SK-N-SH (cell line): ENCODE results near the gene IRF1. TPM values are rescaled to one million over a fixed set of nuclear protein-coding genes. Genes with fewer than 3 reads are reported as not detected.

Experiments used
- CTCF ChIA-PET: fragments of 300-600, 350-600 bp; formaldehyde crosslinking; extraction: SDS; loops from one replicate; lab custom pipeline; 2021; lab: Yijun Ruan, JAX
- POLR2A ChIA-PET: fragments of 350-600 bp; sonication (Branson Sonifier 250); formaldehyde crosslinking; extraction: SDS; loops from one replicate; lab custom pipeline; 2020; ENCODE audit warnings: antibody characterized with exemption, inconsistent platforms; lab: Yijun Ruan, JAX
- DNase-seq: peaks from one replicate; pipeline ENCODE4 v3.0.0; 2012
- H2AFZ ChIP-seq: fragments of 200-600 bp; sonication (generic); 2 replicates; pipeline ENCODE4 v1.8.1; 2016; ENCODE audit warnings: antibody characterized with exemption, mild to moderate bottlenecking, low read depth
- H3F3A ChIP-seq: fragments of 200-600 bp; sonication (generic); replicated peaks from 2 replicates; pipeline ENCODE3; 2016; ENCODE audit warnings: antibody characterized with exemption, mild to moderate bottlenecking; ENCODE audit not compliant: insufficient read depth
- H3K27ac ChIP-seq, 2 experiments: fragments of 200-500 bp in 1 of 2; fragments of 200-600 bp in 1 of 2; sonication (Bioruptor generic) in 1 of 2; sonication (generic), shearing (Covaris generic) in 1 of 2; 2 replicates each; pipeline versions ENCODE4 v1.5.1 to v1.6.1; 2014 to 2016; ENCODE audit warnings: low read depth in 2 of 2, inconsistent platforms in 1 of 2, low read length in 1 of 2, mild to moderate bottlenecking in 1 of 2, mixed read lengths in 1 of 2
- H3K27me3 ChIP-seq: fragments of 200-600 bp; sonication (generic), shearing (Covaris generic); 2 replicates; pipeline ENCODE4 v1.6.1; 2016; ENCODE audit warnings: mixed run types; ENCODE audit not compliant: insufficient read depth
- H3K36me3 ChIP-seq, 2 experiments: fragments of 200-500 bp in 1 of 2; fragments of 200-600 bp in 1 of 2; sonication (Bioruptor generic) in 1 of 2; sonication (generic) in 1 of 2; replicated peaks in 1 of 2; 2 replicates each; pipeline versions ENCODE3 to v1.5.1; 2014 to 2016; ENCODE audit warnings: low read length in 1 of 2, mild to moderate bottlenecking in 1 of 2; ENCODE audit not compliant: insufficient read depth in 2 of 2, control insufficient read depth in 1 of 2
- H3K4me1 ChIP-seq, 2 experiments: fragments of 200-500 bp in 1 of 2; fragments of 200-600 bp in 1 of 2; sonication (Bioruptor generic) in 1 of 2; sonication (generic), shearing (Covaris generic) in 1 of 2; 2 replicates each; pipeline versions ENCODE4 v1.5.1 to v1.6.1; 2014 to 2016; ENCODE audit warnings: low read depth in 1 of 2, low read length in 1 of 2, mixed run types in 1 of 2; ENCODE audit not compliant: insufficient read depth in 2 of 2, control insufficient read depth in 1 of 2
- H3K4me2 ChIP-seq: fragments of 200-600 bp; sonication (generic), shearing (Covaris generic); 2 replicates; pipeline ENCODE4 v1.6.1; 2017; ENCODE audit warnings: mixed run types
- H3K4me3 ChIP-seq, 2 experiments: fragments of 200-500 bp in 1 of 2; fragments of 200-600 bp in 1 of 2; sonication (Bioruptor generic) in 1 of 2; sonication (generic), shearing (Covaris generic) in 1 of 2; 2 replicates each; pipeline versions ENCODE4 v1.5.1 to v1.8.1; 2014 to 2016; ENCODE audit warnings: low read depth in 2 of 2, inconsistent platforms in 1 of 2, low read length in 1 of 2, mild to moderate bottlenecking in 1 of 2, mixed read lengths in 1 of 2, moderate library complexity in 1 of 2
- H3K79me2 ChIP-seq: fragments of 200-600 bp; sonication (generic); 2 replicates; pipeline ENCODE4 v1.8.1; 2017; ENCODE audit warnings: mild to moderate bottlenecking; ENCODE audit not compliant: insufficient read depth
- H3K9ac ChIP-seq: fragments of 200-600 bp; sonication (generic); 2 replicates; pipeline ENCODE4 v1.6.1; 2017; ENCODE audit warnings: mixed run types
- H3K9me2 ChIP-seq: fragments of 200-600 bp; sonication (generic); 2 replicates; pipeline ENCODE4 v1.6.1; 2017; ENCODE audit warnings: mixed run types
- H3K9me3 ChIP-seq: fragments of 200-600 bp; sonication (generic); 2 replicates; pipeline ENCODE4 v1.6.1; 2017; ENCODE audit warnings: mixed run types, mild to moderate bottlenecking, moderate library complexity
- H4K20me1 ChIP-seq: fragments of 200-600 bp; sonication (generic); 2 replicates; pipeline ENCODE4 v1.6.1; 2017; ENCODE audit warnings: mild to moderate bottlenecking, mixed run types; ENCODE audit not compliant: insufficient read depth
- ELF1 ChIP-seq: IDR thresholded peaks from 2 replicates; pipeline ENCODE4 v1.4.0; 2012
- EZH2phosphoT487 ChIP-seq: fragments of 200-600 bp; sonication (generic); IDR thresholded peaks from 2 replicates; pipeline ENCODE4 v1.6.1; 2017; ENCODE audit warnings: low read depth, mixed run types, mild to moderate bottlenecking, antibody characterized with exemption, moderate library complexity, borderline replicate concordance
- FOSL2 ChIP-seq: IDR thresholded peaks from 2 replicates; pipeline ENCODE4 v1.4.0; 2012; ENCODE audit warnings: low read depth, mild to moderate bottlenecking, moderate library complexity, borderline replicate concordance
- FOXJ3 ChIP-seq: sonication (generic); formaldehyde crosslinking; IDR thresholded peaks from 2 replicates; pipeline ENCODE4 v1.5.1; 2020; ENCODE audit warnings: mild to moderate bottlenecking, missing genetic modification reagents
- FOXM1 ChIP-seq: IDR thresholded peaks from 2 replicates; pipeline ENCODE4 v1.4.0; 2012; ENCODE audit warnings: low read depth, mild to moderate bottlenecking
- GABPA ChIP-seq: IDR thresholded peaks from 2 replicates; pipeline ENCODE4 v1.4.0; 2012; ENCODE audit warnings: low read depth, mild to moderate bottlenecking
- MXI1 ChIP-seq: IDR thresholded peaks from 2 replicates; pipeline ENCODE4 v1.6.1; 2012; ENCODE audit warnings: mild to moderate bottlenecking, low read depth, low read length, improper control_type of control experiment
- NFIC ChIP-seq: IDR thresholded peaks from 2 replicates; pipeline ENCODE4 v1.4.0; 2012; ENCODE audit warnings: borderline replicate concordance
- NRF1 ChIP-seq: IDR thresholded peaks from 2 replicates; pipeline ENCODE4 v1.6.1; 2012; ENCODE audit warnings: low read depth, mild to moderate bottlenecking, low read length
- POLR2AphosphoS5 ChIP-seq: IDR thresholded peaks from 2 replicates; pipeline ENCODE4 v1.6.1; 2012; ENCODE audit warnings: low read depth, low read length
- RCOR1 ChIP-seq: fragments of 150-350 bp; IDR thresholded peaks from 2 replicates; pipeline ENCODE4 v1.6.1; 2017; ENCODE audit warnings: antibody characterized with exemption, low read length
- RFX5 ChIP-seq: IDR thresholded peaks from 2 replicates; pipeline ENCODE4 v1.6.1; 2012; ENCODE audit warnings: mild to moderate bottlenecking, improper control_type of control experiment, low read length
- RXRA ChIP-seq: IDR thresholded peaks from 2 replicates; pipeline ENCODE4 v1.4.0; 2012; ENCODE audit warnings: low read depth, mild to moderate bottlenecking, borderline replicate concordance
- SIN3A ChIP-seq: IDR thresholded peaks from 2 replicates; pipeline ENCODE4 v1.6.1; 2012; ENCODE audit warnings: low read depth, mild to moderate bottlenecking, low read length, moderate library complexity, borderline replicate concordance
- TEAD4 ChIP-seq: IDR thresholded peaks from 2 replicates; pipeline ENCODE4 v1.4.0; 2012; ENCODE audit warnings: mild to moderate bottlenecking, borderline replicate concordance; ENCODE audit not compliant: insufficient read depth
- YY1 ChIP-seq: IDR thresholded peaks from 2 replicates; pipeline ENCODE4 v1.4.0; 2012; ENCODE audit warnings: low read depth, mild to moderate bottlenecking
- WGBS: methylation state at CpG from one replicate; pipeline ENCODE4 v1.1.6; 2017; ENCODE audit warnings: low lambda C conversion rate; 5-methylcytosine and 5-hydroxymethylcytosine counted together
- polyA plus RNA-seq, 3 experiments: library from polyadenylated mRNA; depleted of rRNA; stranded (reverse); fragments of >200 nt; gene quantifications; 2 replicates each; pipeline ENCODE4 v1.2.3, GENCODE V29; 2012
- TF ChIP-seq, protein P1 (sequence below): fragments of 150-350 bp; IDR thresholded peaks from 2 replicates; pipeline ENCODE4 v1.6.1; 2016; ENCODE audit warnings: mild to moderate bottlenecking, low read depth, low read length
- TF ChIP-seq, protein P2 (sequence below): IDR thresholded peaks from 2 replicates; pipeline ENCODE4 v1.4.0; 2012; ENCODE audit warnings: low read depth, borderline replicate concordance

Gene IRF1
- polyA plus RNA-seq, 1 of the 3 experiments (the other 2 are of a cell fraction) = 15.2 TPM

DNA sequence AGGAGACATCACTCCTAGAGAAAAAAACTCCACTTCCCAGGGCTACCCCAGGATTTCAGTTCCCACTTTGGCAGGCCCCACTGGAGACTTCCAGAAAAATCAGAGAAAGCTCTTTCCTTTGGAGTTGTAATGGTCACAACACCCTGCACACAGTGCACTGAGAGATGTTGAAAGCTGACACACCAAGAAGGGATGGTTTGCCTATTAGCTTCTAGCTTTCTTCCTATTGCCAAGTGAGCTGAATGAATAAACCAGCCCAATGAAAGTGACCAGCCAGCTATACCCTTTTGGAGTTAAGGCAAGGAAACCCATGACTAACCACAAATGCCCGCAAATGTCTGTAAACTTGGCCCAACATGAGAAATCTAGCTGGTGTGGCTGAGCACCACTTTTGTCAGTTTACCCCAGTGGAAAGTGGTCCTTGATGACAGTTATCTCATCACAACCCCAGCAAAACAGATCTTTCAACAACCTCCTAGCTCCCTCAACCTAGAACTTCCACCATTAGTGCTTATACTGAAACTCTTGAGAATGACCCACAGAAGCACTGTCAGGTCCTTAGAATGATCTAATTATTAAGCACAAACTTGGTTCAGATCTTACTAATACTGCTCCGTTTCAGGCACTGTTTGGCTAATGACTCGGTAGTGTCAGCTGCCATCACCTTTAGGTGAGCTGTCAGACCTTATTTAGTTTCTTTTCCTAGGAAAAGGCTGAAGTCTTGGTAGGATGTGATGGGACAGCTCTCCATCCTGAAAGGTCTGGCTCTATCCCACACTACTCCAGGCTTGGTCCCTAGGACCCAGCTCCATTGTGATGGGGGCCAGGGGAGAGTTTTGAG is 11.2 kb downstream of the IRF1 start:
- Histone ChIP-seq H3F3A (peaks cover 3% of the 10 kb centered on the region), H3K9me3 (no peaks in the 10 kb centered on the region), H2AFZ (no peak overlapping the region), H3K79me2 (no peaks in the 10 kb centered on the region), H3K27me3 (no peaks in the 10 kb centered on the region), H3K27ac (no peak overlapping the region), H3K36me3 (peaks cover 13 to 18% of the 10 kb centered on the region in 2 experiments), H3K9ac (no peak overlapping the region), H3K4me3 (no peak overlapping the region), H3K9me2 (no peaks in the 10 kb centered on the region), H4K20me1 (no peaks in the 10 kb centered on the region), H3K4me1 (peaks cover 0 to 23% of the 10 kb centered on the region in 2 experiments; a peak in 1 of 4 replicates), H3K4me2 (no peak overlapping the region)
- no peak for DNase-seq
- ChIA-PET CTCF (interaction anchor here (0.7 to 3.0 kb wide), 11 partner anchors 8 to 93 kb away, joined by 3 to 12 read pairs (median 3); partner anchors contain the start of gene IRF1), POLR2A (no interaction called here)
- TF ChIP-seq ELF1 (no peak), RXRA (no peak), GABPA (no peak), SIN3A (no peak), EZH2phosphoT487 (no peak), NFIC (no peak), RFX5 (no peak), FOXM1 (no peak), POLR2AphosphoS5 (no peak), FOXJ3 (CRISPR knock-in tag) (no peak), YY1 (no peak), MXI1 (no peak), FOSL2 (no peak), RCOR1 (no peak)
- TF ChIP-seq, protein P1, sequence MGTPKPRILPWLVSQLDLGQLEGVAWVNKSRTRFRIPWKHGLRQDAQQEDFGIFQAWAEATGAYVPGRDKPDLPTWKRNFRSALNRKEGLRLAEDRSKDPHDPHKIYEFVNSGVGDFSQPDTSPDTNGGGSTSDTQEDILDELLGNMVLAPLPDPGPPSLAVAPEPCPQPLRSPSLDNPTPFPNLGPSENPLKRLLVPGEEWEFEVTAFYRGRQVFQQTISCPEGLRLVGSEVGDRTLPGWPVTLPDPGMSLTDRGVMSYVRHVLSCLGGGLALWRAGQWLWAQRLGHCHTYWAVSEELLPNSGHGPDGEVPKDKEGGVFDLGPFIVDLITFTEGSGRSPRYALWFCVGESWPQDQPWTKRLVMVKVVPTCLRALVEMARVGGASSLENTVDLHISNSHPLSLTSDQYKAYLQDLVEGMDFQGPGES = no peak
- 83% methylated on average over 3 of the region's 3 CpGs for WGBS

DNA sequence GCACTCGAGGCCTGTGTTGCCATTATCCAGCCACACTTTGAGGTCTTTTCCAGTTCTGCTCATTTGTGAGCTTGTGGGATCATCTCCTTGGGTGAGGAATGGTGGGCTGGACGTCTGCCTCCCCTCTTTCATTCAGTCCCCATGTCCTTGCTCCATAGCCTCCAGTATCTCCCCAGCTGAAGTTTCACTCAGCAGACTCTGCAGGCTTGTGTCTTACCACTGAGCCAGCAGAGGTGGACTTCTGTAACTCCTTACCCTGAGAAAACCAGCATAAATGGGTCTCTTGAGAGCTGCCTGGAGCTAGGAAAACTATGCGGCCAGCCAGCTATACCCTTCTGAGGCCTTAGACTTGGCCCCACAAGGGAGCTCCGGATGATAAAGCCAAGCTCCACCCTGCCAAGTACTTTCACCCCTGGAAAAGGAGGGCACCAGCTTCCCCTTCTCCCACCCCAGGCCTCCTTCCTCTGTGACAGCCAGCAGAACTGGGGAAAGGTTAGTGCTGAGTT is 12.2 kb downstream of the IRF1 start:
- DNase-seq = no peak
- H3K9me2 ChIP-seq = no peaks in the 10 kb centered on the region
- no peaks in the 10 kb centered on the region for H4K20me1 ChIP-seq
- H2AFZ ChIP-seq = no peak overlapping the region
- ChIA-PET POLR2A (no interaction called here), CTCF (interaction anchor here (1.0 to 3.0 kb wide), 5 partner anchors 9 to 54 kb away, joined by 3 to 12 read pairs (median 3); no protein-coding TSS in a partner anchor)
- peaks cover 8 to 9% of the 10 kb centered on the region in 2 experiments for H3K36me3 ChIP-seq
- no peaks in the 10 kb centered on the region for H3K9me3 ChIP-seq
- H3K79me2 ChIP-seq = no peaks in the 10 kb centered on the region
- H3K4me3 ChIP-seq = no peak overlapping the region
- H3F3A ChIP-seq = peaks cover 3% of the 10 kb centered on the region
- H3K4me1 ChIP-seq = peaks cover 0 to 22% of the 10 kb centered on the region in 2 experiments; a peak in 1 of 4 replicates
- no peaks in the 10 kb centered on the region for H3K27me3 ChIP-seq
- TF ChIP-seq, protein P2, sequence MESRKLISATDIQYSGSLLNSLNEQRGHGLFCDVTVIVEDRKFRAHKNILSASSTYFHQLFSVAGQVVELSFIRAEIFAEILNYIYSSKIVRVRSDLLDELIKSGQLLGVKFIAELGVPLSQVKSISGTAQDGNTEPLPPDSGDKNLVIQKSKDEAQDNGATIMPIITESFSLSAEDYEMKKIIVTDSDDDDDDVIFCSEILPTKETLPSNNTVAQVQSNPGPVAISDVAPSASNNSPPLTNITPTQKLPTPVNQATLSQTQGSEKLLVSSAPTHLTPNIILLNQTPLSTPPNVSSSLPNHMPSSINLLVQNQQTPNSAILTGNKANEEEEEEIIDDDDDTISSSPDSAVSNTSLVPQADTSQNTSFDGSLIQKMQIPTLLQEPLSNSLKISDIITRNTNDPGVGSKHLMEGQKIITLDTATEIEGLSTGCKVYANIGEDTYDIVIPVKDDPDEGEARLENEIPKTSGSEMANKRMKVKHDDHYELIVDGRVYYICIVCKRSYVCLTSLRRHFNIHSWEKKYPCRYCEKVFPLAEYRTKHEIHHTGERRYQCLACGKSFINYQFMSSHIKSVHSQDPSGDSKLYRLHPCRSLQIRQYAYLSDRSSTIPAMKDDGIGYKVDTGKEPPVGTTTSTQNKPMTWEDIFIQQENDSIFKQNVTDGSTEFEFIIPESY = no peak
- no peak for TF ChIP-seq NRF1
- TF ChIP-seq YY1 = no peak
- no peak for TF ChIP-seq RCOR1
- TF ChIP-seq TEAD4 = no peak
- H3K4me2 ChIP-seq = no peak overlapping the region
- H3K9ac ChIP-seq = no peak overlapping the region
- WGBS = 80% methylated on average over 2 of the region's 4 CpGs
- no peak overlapping the region for H3K27ac ChIP-seq
